Liver (tissue), 9 donors: ENCODE results near the gene FN1. TPM values are rescaled to one million over a fixed set of nuclear protein-coding genes. Genes with fewer than 3 reads are reported as not detected.

ENCODE experiments used
- DNase-seq: peaks from one replicate; pipeline ENCODE4 v3.0.0-alpha.2; 2017; ENCODE audit warnings: low spot score
- H3K27ac ChIP-seq, 2 donors: one replicate each; pipeline ENCODE4 v1.7.0; 2013; ENCODE audit warnings: inconsistent platforms in 2 of 2, low read length in 2 of 2, control low read depth in 1 of 2, low read depth in 1 of 2, mild to moderate bottlenecking in 1 of 2
- H3K27me3 ChIP-seq, 4 donors: one replicate each; pipeline versions ENCODE4 v1.6.1 to v1.7.0; 2013; ENCODE audit warnings: low read length in 3 of 4, inconsistent platforms in 1 of 4, mild to moderate bottlenecking in 1 of 4, moderate library complexity in 1 of 4; ENCODE audit not compliant: control insufficient read depth in 4 of 4, insufficient read depth in 4 of 4
- H3K36me3 ChIP-seq, 4 donors: one replicate each; pipeline versions ENCODE4 v1.6.1 to v1.7.0; 2013; ENCODE audit warnings: low read length in 3 of 4, mild to moderate bottlenecking in 3 of 4, low read depth in 1 of 4, moderate library complexity in 1 of 4; ENCODE audit not compliant: control insufficient read depth in 4 of 4, insufficient read depth in 3 of 4
- H3K4me1 ChIP-seq, 4 donors: one replicate each; pipeline versions ENCODE4 v1.6.1 to v1.7.0; 2013; ENCODE audit warnings: low read length in 3 of 4, mild to moderate bottlenecking in 3 of 4, moderate library complexity in 1 of 4; ENCODE audit not compliant: control insufficient read depth in 4 of 4, insufficient read depth in 4 of 4
- H3K4me3 ChIP-seq, 3 donors: one replicate each; pipeline versions ENCODE4 v1.6.1 to v1.7.0; 2013; ENCODE audit warnings: low read length in 3 of 3, control low read depth in 1 of 3, low read depth in 1 of 3, mild to moderate bottlenecking in 1 of 3
- H3K9ac ChIP-seq, 2 donors: one replicate each; pipeline ENCODE4 v1.7.0; 2013; ENCODE audit warnings: low read length in 2 of 2, mild to moderate bottlenecking in 2 of 2, moderate library complexity in 2 of 2, control low read depth in 1 of 2, low read depth in 1 of 2
- H3K9me3 ChIP-seq, 4 donors: one replicate each; pipeline versions ENCODE4 v1.6.1 to v1.7.0; 2013; ENCODE audit warnings: low read length in 3 of 4; ENCODE audit not compliant: control insufficient read depth in 4 of 4
- ATF3 ChIP-seq: IDR thresholded peaks from 2 replicates; pipeline ENCODE4 v1.6.1; 2016; ENCODE audit warnings: antibody characterized with exemption
- CTCF ChIP-seq: fragments of 150-350 bp; IDR thresholded peaks from 2 replicates; pipeline ENCODE4 v1.5.1; 2017; ENCODE audit warnings: improper control_type of control experiment, low read depth, low read length; ENCODE audit not compliant: missing input control
- EGR1 ChIP-seq, 2 donors: IDR thresholded peaks; 2 replicates each; pipeline ENCODE4 v1.6.1; 2016 to 2018; ENCODE audit warnings: antibody characterized with exemption in 2 of 2, low read depth in 2 of 2
- FOXA1 ChIP-seq: IDR thresholded peaks from 2 replicates; pipeline ENCODE4 v1.6.1; 2016; ENCODE audit warnings: antibody characterized with exemption
- FOXA2 ChIP-seq: IDR thresholded peaks from 2 replicates; pipeline ENCODE4 v1.6.1; 2016; ENCODE audit warnings: antibody characterized with exemption
- GABPA ChIP-seq, 2 donors: IDR thresholded peaks in 1 of 2; conservative IDR thresholded peaks in 1 of 2; 2 replicates each; pipeline ENCODE4 v1.6.1; 2016; ENCODE audit warnings: antibody characterized with exemption in 2 of 2, mild to moderate bottlenecking in 1 of 2, moderate library complexity in 1 of 2
- HNF4A ChIP-seq, 2 donors: conservative IDR thresholded peaks; 2 replicates each; pipeline ENCODE4 v1.6.1; 2016; ENCODE audit warnings: antibody characterized with exemption in 2 of 2, mild to moderate bottlenecking in 2 of 2
- HNF4G ChIP-seq: IDR thresholded peaks from 2 replicates; pipeline ENCODE4 v1.6.1; 2016; ENCODE audit warnings: antibody characterized with exemption
- JUND ChIP-seq, 2 donors: IDR thresholded peaks; 2 replicates each; pipeline ENCODE4 v1.6.1; 2016; ENCODE audit warnings: antibody characterized with exemption in 2 of 2
- MAX ChIP-seq: IDR thresholded peaks from 2 replicates; pipeline ENCODE4 v1.6.1; 2016; ENCODE audit warnings: antibody characterized with exemption
- NR2F2 ChIP-seq: IDR thresholded peaks from 2 replicates; pipeline ENCODE4 v1.6.1; 2016; ENCODE audit warnings: antibody characterized with exemption
- RAD21 ChIP-seq, 2 donors: IDR thresholded peaks; 2 replicates each; pipeline ENCODE4 v1.6.1; 2016; ENCODE audit warnings: antibody characterized with exemption in 2 of 2, mild to moderate bottlenecking in 2 of 2
- REST ChIP-seq: IDR thresholded peaks from 2 replicates; pipeline ENCODE4 v1.6.1; 2016; ENCODE audit warnings: antibody characterized with exemption, mild to moderate bottlenecking
- RXRA ChIP-seq, 2 donors: IDR thresholded peaks; 2 replicates each; pipeline ENCODE4 v1.6.1; 2017 to 2018; ENCODE audit warnings: antibody characterized with exemption in 2 of 2, mild to moderate bottlenecking in 1 of 2
- SP1 ChIP-seq: IDR thresholded peaks from 2 replicates; pipeline ENCODE4 v1.6.1; 2018; ENCODE audit warnings: antibody characterized with exemption, mild to moderate bottlenecking
- TAF1 ChIP-seq: conservative IDR thresholded peaks from 2 replicates; pipeline ENCODE4 v1.6.1; 2016; ENCODE audit warnings: antibody characterized with exemption, mild to moderate bottlenecking
- YY1 ChIP-seq: IDR thresholded peaks from 2 replicates; pipeline ENCODE4 v1.6.1; 2016; ENCODE audit warnings: antibody characterized with exemption, mild to moderate bottlenecking
- ZBTB33 ChIP-seq: IDR thresholded peaks from 2 replicates; pipeline ENCODE4 v1.6.1; 2016; ENCODE audit warnings: antibody characterized with exemption
- WGBS: extraction: QIAGEN DNeasy Blood & Tissue Kit; methylation state at CpG from one replicate; pipeline ENCODE4 v1.1.7; 2013; 5-methylcytosine and 5-hydroxymethylcytosine counted together
- polyA plus RNA-seq, 2 donors: library from polyadenylated mRNA; stranded (reverse) in 1 of 2; unstranded in 1 of 2; fragments of 200-250 nt in 1 of 2; fragments of >200 nt in 1 of 2; fragmentation: Nextera tagmentation in 1 of 2; extraction: Ambion mirVana in 1 of 2; gene quantifications; one replicate each; pipeline versions ENCODE4 v1.2.1 to v1.2.3, GENCODE V29; 2013 to 2015
- total RNA-seq, 2 donors: library from RNA; depleted of rRNA; stranded (reverse); fragments of >200 nt; gene quantifications; one replicate each; pipeline ENCODE4 v1.2.3, GENCODE V29; 2014
- donor health status: healthy.
- donor health status: healthy.
- donor health status: healthy.
- donor health status: healthy.
- donor health status: healthy.

Gene FN1
- total and polyA plus RNA-seq, 4 donors, result 545 to 1,402 (median 837) TPM

- DNase-seq, result no peak
- Histone ChIP-seq H3K27me3 (no peaks in the 10 kb centered on the region), H3K4me1 (no peaks in the 10 kb centered on the region), H3K4me3 (no peak overlapping the region), H3K9ac (no peak overlapping the region), H3K36me3 (no peaks in the 10 kb centered on the region), H3K27ac (no peak overlapping the region), H3K9me3 (no peaks in the 10 kb centered on the region)
- TF ChIP-seq CTCF, result peak; percentile 83
- peak; percentile 63 to 81 for TF ChIP-seq RXRA (IDR thresholded peaks at IDR 0.05)
- no peak for TF ChIP-seq FOXA2
- no peak for TF ChIP-seq ZBTB33
- TF ChIP-seq RAD21 (IDR thresholded peaks at IDR 0.05), result peak; percentile 95 to 96
- TF ChIP-seq HNF4A (conservative IDR thresholded peaks at IDR 0.05), result peak; percentile 64 to 65
- no peak for TF ChIP-seq MAX
- no peak for TF ChIP-seq GABPA (IDR thresholded peaks at IDR 0.05 in 1 of 2, conservative IDR thresholded peaks at IDR 0.05 in 1 of 2)
- WGBS, result 53% methylated on average over 5 of the region's 5 CpGs
Measured at GRCh38 chr2:215454519-215455246, 18.8 kb upstream of the FN1 start.

- H3K4me3 ChIP-seq, result no peak overlapping the region
- TF ChIP-seq GABPA (IDR thresholded peaks at IDR 0.05 in 1 of 2, conservative IDR thresholded peaks at IDR 0.05 in 1 of 2), result no peak
- no peak for TF ChIP-seq ATF3
- no peak for TF ChIP-seq YY1
- TF ChIP-seq FOXA1, result no peak
- no peak for TF ChIP-seq RXRA (IDR thresholded peaks at IDR 0.05)
- no peak for TF ChIP-seq MAX
- TF ChIP-seq TAF1, result no peak
- no peak for TF ChIP-seq EGR1 (IDR thresholded peaks at IDR 0.05; ENCODE audit: low read depth in 2 of 2)
- no peak for TF ChIP-seq NR2F2
- TF ChIP-seq RAD21 (IDR thresholded peaks at IDR 0.05), result no peak
- TF ChIP-seq HNF4G, result no peak
- TF ChIP-seq JUND (IDR thresholded peaks at IDR 0.05), result no peak
- TF ChIP-seq HNF4A (conservative IDR thresholded peaks at IDR 0.05), result no peak
- no peak for TF ChIP-seq SP1
- TF ChIP-seq REST, result no peak
- no peak for TF ChIP-seq CTCF
- TF ChIP-seq ZBTB33, result no peak
- no peak for TF ChIP-seq FOXA2
- DNase-seq, result no peak
- H3K9me3 ChIP-seq, result no peaks in the 10 kb centered on the region
- no peaks in the 10 kb centered on the region for H3K27me3 ChIP-seq
- WGBS, result 89% methylated on average over 5 of the region's 5 CpGs
- no peaks in the 10 kb centered on the region for H3K4me1 ChIP-seq
- H3K27ac ChIP-seq, result no peak overlapping the region
- H3K36me3 ChIP-seq, result no peaks in the 10 kb centered on the region
- H3K9ac ChIP-seq, result no peak overlapping the region
Measured at GRCh38 chr2:215452725-215453124, 16.9 kb upstream of the FN1 start.
